HUES48 (cell line): Measurements from ENCODE around the gene NMUR2.

ENCODE experiments used
- H3K27ac ChIP-seq: one replicate; pipeline ENCODE4 v1.7.0; 2013; ENCODE audit warnings: low read depth, low read length, inconsistent platforms
- H3K27me3 ChIP-seq: 2 replicates; pipeline ENCODE4 v1.6.1; 2013; ENCODE audit warnings: mild to moderate bottlenecking, low read length; ENCODE audit not compliant: control insufficient read depth, insufficient read depth
- H3K36me3 ChIP-seq: 2 replicates; pipeline ENCODE4 v1.6.1; 2013; ENCODE audit warnings: low read length; ENCODE audit not compliant: control insufficient read depth, insufficient read depth
- H3K4me1 ChIP-seq: 2 replicates; pipeline ENCODE4 v1.6.1; 2013; ENCODE audit warnings: mild to moderate bottlenecking, low read length; ENCODE audit not compliant: control insufficient read depth, insufficient read depth
- H3K4me3 ChIP-seq: 2 replicates; pipeline ENCODE4 v1.5.1; 2013; ENCODE audit warnings: mild to moderate bottlenecking, low read depth, low read length
- H3K9ac ChIP-seq: 2 replicates; pipeline ENCODE4 v1.6.1; 2013; ENCODE audit warnings: mild to moderate bottlenecking, low read depth, low read length, moderate library complexity
- H3K9me3 ChIP-seq: 2 replicates; pipeline ENCODE4 v1.6.1; 2013; ENCODE audit warnings: low read length; ENCODE audit not compliant: control insufficient read depth, insufficient read depth

Gene NMUR2

GRCh38 chr5:152403046-152403445 is 2.0 kb downstream of the NMUR2 start:
- H3K36me3 ChIP-seq: no peaks in the 10 kb centered on the region
- no peak overlapping the region for H3K4me3 ChIP-seq
- H3K9me3 ChIP-seq: no peaks in the 10 kb centered on the region
- 0 out of 2 replicates have a peak, but pooled peaks cover 2% of the 10 kb centered on the region for H3K4me1 ChIP-seq
- H3K9ac ChIP-seq: no peak overlapping the region
- no peak overlapping the region for H3K27ac ChIP-seq
- no peaks in the 10 kb centered on the region for H3K27me3 ChIP-seq

DNA sequence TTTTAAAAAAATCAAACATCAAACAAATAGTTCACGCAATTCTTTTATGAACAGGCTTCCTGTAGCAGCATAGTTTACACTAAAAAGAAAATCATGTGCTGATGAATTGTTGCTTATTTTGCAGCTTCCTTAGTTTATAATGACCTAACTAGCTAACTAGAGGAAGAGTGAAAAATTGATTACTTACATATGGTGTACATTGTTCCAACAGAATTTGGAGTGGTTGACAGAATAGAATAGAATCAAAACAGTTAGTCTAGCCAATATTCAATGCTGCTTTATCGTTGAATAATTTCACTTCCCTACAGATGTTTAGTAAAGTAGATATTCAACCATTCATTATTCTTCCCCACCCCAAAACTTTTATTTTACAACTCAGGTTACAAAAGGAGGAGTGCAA is 4.2 kb downstream of the NMUR2 start:
- H3K27ac ChIP-seq: no peak overlapping the region
- H3K4me3 ChIP-seq: no peak overlapping the region
- H3K9ac ChIP-seq: no peak overlapping the region
- H3K4me1 ChIP-seq: 0 out of 2 replicates have a peak, but pooled peaks cover 2% of the 10 kb centered on the region
- H3K27me3 ChIP-seq: no peaks in the 10 kb centered on the region
- no peaks in the 10 kb centered on the region for H3K9me3 ChIP-seq
- H3K36me3 ChIP-seq: no peaks in the 10 kb centered on the region

DNA sequence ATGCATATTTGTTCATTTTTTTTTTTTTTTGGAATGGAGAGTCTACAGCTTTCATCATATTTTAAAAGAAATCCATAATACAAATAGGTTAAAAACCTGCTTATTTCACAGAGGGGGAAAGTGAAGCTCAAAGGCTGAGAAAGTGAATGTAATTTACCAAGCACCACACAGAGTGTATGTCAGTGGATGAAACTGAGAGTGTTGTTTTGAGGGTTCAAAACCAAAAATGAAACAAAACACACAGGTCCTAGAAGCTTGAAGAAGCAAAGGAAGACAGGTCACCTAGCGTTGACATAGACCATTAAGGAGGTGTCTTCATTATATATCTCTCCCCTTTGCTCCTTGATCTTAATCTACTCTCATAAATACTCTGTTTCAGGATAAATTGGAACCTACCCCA is 7.5 kb downstream of the NMUR2 start:
- Histone ChIP-seq H3K27ac (no peak overlapping the region), H3K4me3 (no peak overlapping the region), H3K9ac (no peak overlapping the region), H3K9me3 (no peaks in the 10 kb centered on the region), H3K27me3 (no peaks in the 10 kb centered on the region), H3K4me1 (no peaks in the 10 kb centered on the region), H3K36me3 (no peaks in the 10 kb centered on the region)

DNA sequence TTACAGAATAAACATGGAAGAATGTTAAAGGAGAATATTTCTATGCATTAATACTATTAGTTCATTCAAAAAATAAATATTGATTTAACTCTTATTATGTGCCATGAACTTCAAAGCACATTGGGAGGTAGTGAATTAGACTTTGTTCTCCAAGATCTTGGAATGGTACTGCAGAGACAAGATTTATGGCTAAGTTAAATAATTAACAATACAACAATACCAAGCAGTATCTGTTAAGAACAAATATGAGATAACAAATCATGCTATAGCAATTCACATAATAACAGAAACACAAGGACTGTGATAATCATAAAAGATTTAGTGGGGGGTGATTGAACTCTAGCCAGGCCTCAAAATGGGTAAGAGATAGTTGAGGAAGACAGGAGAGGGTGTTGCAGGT is 11.6 kb downstream of the NMUR2 start:
- Histone ChIP-seq H3K36me3 (no peaks in the 10 kb centered on the region), H3K27ac (no peak overlapping the region), H3K27me3 (no peaks in the 10 kb centered on the region), H3K9ac (no peak overlapping the region), H3K4me1 (0 out of 2 replicates have a peak, but pooled peaks cover 2% of the 10 kb centered on the region), H3K4me3 (no peak overlapping the region), H3K9me3 (no peaks in the 10 kb centered on the region)

- H3K9me3 ChIP-seq: no peaks in the 10 kb centered on the region
- H3K27me3 ChIP-seq: no peaks in the 10 kb centered on the region
- H3K4me3 ChIP-seq: no peak overlapping the region
- H3K4me1 ChIP-seq: 0 out of 2 replicates have a peak, but pooled peaks cover 3% of the 10 kb centered on the region
- H3K9ac ChIP-seq: no peak overlapping the region
- no peaks in the 10 kb centered on the region for H3K36me3 ChIP-seq
- H3K27ac ChIP-seq: no peak overlapping the region
Measured at GRCh38 chr5:152389208-152389849, 15.8 kb downstream of the NMUR2 start.

DNA sequence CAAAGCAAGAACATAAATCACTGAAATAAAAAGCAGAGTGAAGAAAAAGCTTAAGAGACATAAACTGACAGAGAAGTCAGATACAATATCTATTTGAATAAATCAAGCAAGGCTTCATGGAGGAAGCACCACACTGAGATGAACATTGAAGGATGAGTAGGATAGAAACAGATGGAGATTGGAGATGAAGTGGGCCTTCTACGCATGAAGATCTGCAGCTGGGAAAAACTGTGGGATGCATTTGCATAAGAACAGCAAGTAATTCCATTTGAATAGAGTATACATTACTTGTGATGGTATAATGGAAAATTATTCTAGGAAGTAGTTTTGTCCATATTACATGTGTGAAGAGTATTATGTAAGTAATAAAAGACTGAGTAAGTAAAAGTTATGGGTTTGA is 16.5 kb downstream of the NMUR2 start:
- H3K36me3 ChIP-seq: no peaks in the 10 kb centered on the region

GRCh38 chr5:152380415-152381123 is 24.5 kb downstream of the NMUR2 start:
- H3K4me1 ChIP-seq: no peaks in the 10 kb centered on the region
- H3K36me3 ChIP-seq: no peaks in the 10 kb centered on the region
- H3K4me3 ChIP-seq: no peak overlapping the region
- H3K27me3 ChIP-seq: no peaks in the 10 kb centered on the region
- H3K9me3 ChIP-seq: no peaks in the 10 kb centered on the region
- no peak overlapping the region for H3K27ac ChIP-seq
- H3K9ac ChIP-seq: no peak overlapping the region

More for the DNA sequence above, 16.5 kb downstream of the NMUR2 start:
- Histone ChIP-seq H3K9ac (no peak overlapping the region), H3K9me3 (no peaks in the 10 kb centered on the region), H3K4me1 (0 out of 2 replicates have a peak, but pooled peaks cover 3% of the 10 kb centered on the region), H3K4me3 (no peak overlapping the region), H3K27me3 (no peaks in the 10 kb centered on the region), H3K27ac (no peak overlapping the region)

GRCh38 chr5:152379331-152379730 is 25.7 kb downstream of the NMUR2 start:
- no peak overlapping the region for H3K4me3 ChIP-seq
- H3K36me3 ChIP-seq: no peaks in the 10 kb centered on the region
- no peaks in the 10 kb centered on the region for H3K27me3 ChIP-seq
- H3K27ac ChIP-seq: no peak overlapping the region
- no peaks in the 10 kb centered on the region for H3K4me1 ChIP-seq
- no peak overlapping the region for H3K9ac ChIP-seq
- no peaks in the 10 kb centered on the region for H3K9me3 ChIP-seq

DNA sequence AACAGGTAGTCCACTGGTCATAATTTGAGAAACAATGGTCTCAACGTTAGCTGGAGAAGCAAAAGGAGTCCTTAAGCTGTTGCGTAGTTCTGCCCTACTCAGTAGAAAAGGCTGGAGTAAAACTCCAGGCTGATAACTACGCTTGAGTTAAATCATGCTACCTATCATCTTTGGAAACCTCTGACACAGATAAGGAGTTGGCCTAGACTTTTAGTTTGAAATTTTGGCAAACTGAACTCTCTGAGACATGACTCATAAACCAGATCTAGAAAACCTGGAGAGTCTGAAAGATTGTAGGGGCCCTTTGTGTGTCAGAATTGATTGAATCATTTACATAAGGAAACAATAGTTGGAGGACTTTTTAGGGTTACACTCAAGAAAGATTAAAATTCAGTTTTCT is 26.3 kb downstream of the NMUR2 start:
- Histone ChIP-seq H3K27ac (no peak overlapping the region), H3K4me3 (no peak overlapping the region), H3K9ac (no peak overlapping the region), H3K36me3 (no peaks in the 10 kb centered on the region), H3K4me1 (no peaks in the 10 kb centered on the region), H3K27me3 (no peaks in the 10 kb centered on the region), H3K9me3 (no peaks in the 10 kb centered on the region)

DNA sequence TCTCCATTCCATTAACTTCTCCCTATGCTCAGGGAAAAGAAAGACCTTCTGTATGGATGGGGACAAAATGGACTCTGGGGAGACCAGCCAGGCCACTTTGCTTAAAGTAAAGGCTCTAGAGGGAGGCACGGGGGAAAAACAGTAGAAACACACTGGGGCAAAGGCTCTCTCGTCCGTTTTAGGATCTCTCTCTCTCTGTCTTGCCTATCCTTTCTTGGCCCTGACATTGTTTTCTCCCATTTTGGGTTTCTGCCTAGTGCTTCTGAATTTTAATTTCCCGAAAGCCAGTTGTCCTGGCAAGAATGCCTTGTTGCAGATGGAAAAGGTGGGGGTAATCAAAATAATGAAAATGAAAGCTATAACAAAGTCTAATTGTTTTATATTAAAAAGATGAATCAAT is 28.2 kb downstream of the NMUR2 start:
- Histone ChIP-seq H3K27me3 (no peaks in the 10 kb centered on the region), H3K9me3 (no peaks in the 10 kb centered on the region), H3K36me3 (no peaks in the 10 kb centered on the region), H3K27ac (no peak overlapping the region), H3K9ac (no peak overlapping the region), H3K4me3 (no peak overlapping the region), H3K4me1 (no peaks in the 10 kb centered on the region; the same call in 1 of the 2 replicates)

- no peaks in the 10 kb centered on the region for H3K9me3 ChIP-seq
- H3K4me3 ChIP-seq: no peak overlapping the region
Measured at GRCh38 chr5:152374711-152375275, 30.3 kb downstream of the NMUR2 start.

More at GRCh38 chr5:152374711-152375275, 30.3 kb downstream of the NMUR2 start:
- H3K4me1 ChIP-seq: no peaks in the 10 kb centered on the region; the same call in 1 of the 2 replicates
- H3K36me3 ChIP-seq: no peaks in the 10 kb centered on the region
- H3K9ac ChIP-seq: no peak overlapping the region
- no peaks in the 10 kb centered on the region for H3K27me3 ChIP-seq
- H3K27ac ChIP-seq: no peak overlapping the region
